ENCODE measurements around the gene IRF2BPL. TPM values are rescaled to one million over a fixed set of nuclear protein-coding genes. Genes with fewer than 3 reads are reported as not detected.
A peak's percentile ranks its signal among the peaks of the same experiment; 100 is the strongest.

IRF2BPL gene
- total and polyA plus RNA-seq, 9 of the 15 experiments (the other 6 are each of a cell fraction or from before 2014, with no cell fraction given) = 0.52 to 21.6 (median 2.5) TPM

DNA sequence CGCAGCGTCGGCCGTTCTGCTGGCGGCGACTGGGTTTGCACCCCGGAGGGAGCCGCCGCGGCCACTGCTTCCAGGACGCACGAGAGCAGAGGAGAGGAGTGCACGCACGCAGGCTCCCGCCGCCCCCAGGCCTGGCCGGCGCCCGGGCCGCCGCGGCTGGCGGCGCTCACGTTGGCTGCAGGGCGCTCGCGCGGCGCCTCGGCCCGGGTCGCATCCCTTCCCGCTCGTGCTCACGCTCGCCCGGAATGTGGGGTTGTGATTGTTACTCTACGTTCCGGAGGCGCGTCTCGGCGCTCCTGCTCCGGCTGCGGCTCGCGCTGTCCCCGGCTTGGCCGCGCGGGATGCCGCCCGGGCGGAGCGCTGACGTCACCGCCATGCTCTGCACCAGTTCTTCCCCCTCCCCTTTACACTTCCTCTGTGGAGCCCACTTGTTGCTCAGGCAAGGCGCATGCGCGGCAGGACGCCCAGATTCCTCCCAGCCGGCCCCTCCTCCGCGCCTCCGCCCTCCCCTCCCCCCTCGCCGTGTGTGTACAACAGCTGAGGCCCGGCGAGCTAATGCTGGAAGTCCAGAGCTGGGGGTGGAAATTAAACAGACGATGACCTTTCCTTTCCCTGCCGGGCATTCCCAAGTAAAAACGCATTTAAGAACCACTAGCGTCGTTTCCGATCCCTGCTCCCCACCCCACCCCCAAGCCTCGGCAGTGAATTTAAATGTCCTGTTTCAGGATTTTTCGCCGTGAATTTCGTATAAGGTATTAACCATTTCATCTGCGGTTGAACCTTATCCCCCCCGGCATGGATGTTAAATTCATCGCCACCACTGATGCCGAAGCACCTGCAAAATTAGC, at the start of gene IRF2BPL (continued):
- TF ChIP-seq, protein P1, sequence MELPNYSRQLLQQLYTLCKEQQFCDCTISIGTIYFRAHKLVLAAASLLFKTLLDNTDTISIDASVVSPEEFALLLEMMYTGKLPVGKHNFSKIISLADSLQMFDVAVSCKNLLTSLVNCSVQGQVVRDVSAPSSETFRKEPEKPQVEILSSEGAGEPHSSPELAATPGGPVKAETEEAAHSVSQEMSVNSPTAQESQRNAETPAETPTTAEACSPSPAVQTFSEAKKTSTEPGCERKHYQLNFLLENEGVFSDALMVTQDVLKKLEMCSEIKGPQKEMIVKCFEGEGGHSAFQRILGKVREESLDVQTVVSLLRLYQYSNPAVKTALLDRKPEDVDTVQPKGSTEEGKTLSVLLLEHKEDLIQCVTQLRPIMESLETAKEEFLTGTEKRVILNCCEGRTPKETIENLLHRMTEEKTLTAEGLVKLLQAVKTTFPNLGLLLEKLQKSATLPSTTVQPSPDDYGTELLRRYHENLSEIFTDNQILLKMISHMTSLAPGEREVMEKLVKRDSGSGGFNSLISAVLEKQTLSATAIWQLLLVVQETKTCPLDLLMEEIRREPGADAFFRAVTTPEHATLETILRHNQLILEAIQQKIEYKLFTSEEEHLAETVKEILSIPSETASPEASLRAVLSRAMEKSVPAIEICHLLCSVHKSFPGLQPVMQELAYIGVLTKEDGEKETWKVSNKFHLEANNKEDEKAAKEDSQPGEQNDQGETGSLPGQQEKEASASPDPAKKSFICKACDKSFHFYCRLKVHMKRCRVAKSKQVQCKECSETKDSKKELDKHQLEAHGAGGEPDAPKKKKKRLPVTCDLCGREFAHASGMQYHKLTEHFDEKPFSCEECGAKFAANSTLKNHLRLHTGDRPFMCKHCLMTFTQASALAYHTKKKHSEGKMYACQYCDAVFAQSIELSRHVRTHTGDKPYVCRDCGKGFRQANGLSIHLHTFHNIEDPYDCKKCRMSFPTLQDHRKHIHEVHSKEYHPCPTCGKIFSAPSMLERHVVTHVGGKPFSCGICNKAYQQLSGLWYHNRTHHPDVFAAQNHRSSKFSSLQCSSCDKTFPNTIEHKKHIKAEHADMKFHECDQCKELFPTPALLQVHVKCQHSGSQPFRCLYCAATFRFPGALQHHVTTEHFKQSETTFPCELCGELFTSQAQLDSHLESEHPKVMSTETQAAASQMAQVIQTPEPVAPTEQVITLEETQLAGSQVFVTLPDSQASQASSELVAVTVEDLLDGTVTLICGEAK (IDR thresholded peaks at IDR 0.05) = peak; percentile 35; the same call in 1 of the 2 replicates
- TF ChIP-seq, protein P1 (CRISPR knock-in tag; IDR thresholded peaks at IDR 0.05) = no peak
- TF ChIP-seq TBP (optimal IDR thresholded peaks at IDR 0.05; ENCODE audit: low read depth, low read length) = peak; percentile 48
- peak; percentile 18 for TF ChIP-seq SAP30 (IDR thresholded peaks at IDR 0.05; ENCODE audit: borderline replicate concordance, insufficient read depth, low read depth, low read length, poor library complexity, severe bottlenecking)
- TF ChIP-seq, protein P2, sequence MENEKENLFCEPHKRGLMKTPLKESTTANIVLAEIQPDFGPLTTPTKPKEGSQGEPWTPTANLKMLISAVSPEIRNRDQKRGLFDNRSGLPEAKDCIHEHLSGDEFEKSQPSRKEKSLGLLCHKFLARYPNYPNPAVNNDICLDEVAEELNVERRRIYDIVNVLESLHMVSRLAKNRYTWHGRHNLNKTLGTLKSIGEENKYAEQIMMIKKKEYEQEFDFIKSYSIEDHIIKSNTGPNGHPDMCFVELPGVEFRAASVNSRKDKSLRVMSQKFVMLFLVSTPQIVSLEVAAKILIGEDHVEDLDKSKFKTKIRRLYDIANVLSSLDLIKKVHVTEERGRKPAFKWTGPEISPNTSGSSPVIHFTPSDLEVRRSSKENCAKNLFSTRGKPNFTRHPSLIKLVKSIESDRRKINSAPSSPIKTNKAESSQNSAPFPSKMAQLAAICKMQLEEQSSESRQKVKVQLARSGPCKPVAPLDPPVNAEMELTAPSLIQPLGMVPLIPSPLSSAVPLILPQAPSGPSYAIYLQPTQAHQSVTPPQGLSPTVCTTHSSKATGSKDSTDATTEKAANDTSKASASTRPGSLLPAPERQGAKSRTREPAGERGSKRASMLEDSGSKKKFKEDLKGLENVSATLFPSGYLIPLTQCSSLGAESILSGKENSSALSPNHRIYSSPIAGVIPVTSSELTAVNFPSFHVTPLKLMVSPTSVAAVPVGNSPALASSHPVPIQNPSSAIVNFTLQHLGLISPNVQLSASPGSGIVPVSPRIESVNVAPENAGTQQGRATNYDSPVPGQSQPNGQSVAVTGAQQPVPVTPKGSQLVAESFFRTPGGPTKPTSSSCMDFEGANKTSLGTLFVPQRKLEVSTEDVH (IDR thresholded peaks at IDR 0.05; ENCODE audit: low read depth, partially characterized antibody) = no peak
- TF ChIP-seq ZNF586 (CRISPR knock-in tag; conservative IDR thresholded peaks at IDR 0.05) = no peak
- TF ChIP-seq, protein P3, sequence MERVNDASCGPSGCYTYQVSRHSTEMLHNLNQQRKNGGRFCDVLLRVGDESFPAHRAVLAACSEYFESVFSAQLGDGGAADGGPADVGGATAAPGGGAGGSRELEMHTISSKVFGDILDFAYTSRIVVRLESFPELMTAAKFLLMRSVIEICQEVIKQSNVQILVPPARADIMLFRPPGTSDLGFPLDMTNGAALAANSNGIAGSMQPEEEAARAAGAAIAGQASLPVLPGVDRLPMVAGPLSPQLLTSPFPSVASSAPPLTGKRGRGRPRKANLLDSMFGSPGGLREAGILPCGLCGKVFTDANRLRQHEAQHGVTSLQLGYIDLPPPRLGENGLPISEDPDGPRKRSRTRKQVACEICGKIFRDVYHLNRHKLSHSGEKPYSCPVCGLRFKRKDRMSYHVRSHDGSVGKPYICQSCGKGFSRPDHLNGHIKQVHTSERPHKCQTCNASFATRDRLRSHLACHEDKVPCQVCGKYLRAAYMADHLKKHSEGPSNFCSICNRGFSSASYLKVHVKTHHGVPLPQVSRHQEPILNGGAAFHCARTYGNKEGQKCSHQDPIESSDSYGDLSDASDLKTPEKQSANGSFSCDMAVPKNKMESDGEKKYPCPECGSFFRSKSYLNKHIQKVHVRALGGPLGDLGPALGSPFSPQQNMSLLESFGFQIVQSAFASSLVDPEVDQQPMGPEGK (CRISPR knock-in tag; IDR thresholded peaks at IDR 0.05; ENCODE audit: borderline replicate concordance) = no peak
- TF ChIP-seq BHLHE40 (IDR thresholded peaks at IDR 0.05; ENCODE audit: low read length) = peak; percentile 62
- no peak for TF ChIP-seq PCBP1 (IDR thresholded peaks at IDR 0.05; ENCODE audit: low read depth, low read length, poor library complexity, severe bottlenecking)

Measured in K562 (cell line).